ENCODE measurements around the gene MCCC2.

Gene MCCC2

DNA sequence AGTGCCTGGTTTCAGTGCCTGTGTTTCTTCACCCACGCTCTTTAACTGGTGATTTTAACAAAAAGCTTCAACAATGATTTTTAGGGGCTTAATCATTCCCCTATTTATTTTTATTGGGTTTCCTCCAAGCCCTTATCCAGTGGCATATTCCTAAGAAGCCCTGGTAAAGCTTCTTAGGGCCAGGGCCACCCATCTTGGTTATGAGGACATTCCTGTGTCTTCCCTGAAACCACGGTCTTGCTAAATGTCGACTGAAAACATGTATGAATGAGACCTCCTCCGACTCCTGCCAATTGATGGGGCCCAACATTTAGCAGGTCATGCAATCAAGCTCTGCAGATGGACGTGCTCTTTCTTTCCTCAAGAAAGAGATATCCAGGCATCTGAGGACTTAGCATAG lies 118.3 kb downstream of the MCCC2 start:
- no peak for DNase-seq (ENCODE audit: low spot score)
- no peak overlapping the region for H3K27ac ChIP-seq
- CTCF ChIA-PET, result interaction anchor here (0.6 kb wide), 3 partner anchors 42 to 1342 kb away, joined by 3 to 7 read pairs (median 3); no protein-coding TSS in a partner anchor
- TF ChIP-seq, protein P1, sequence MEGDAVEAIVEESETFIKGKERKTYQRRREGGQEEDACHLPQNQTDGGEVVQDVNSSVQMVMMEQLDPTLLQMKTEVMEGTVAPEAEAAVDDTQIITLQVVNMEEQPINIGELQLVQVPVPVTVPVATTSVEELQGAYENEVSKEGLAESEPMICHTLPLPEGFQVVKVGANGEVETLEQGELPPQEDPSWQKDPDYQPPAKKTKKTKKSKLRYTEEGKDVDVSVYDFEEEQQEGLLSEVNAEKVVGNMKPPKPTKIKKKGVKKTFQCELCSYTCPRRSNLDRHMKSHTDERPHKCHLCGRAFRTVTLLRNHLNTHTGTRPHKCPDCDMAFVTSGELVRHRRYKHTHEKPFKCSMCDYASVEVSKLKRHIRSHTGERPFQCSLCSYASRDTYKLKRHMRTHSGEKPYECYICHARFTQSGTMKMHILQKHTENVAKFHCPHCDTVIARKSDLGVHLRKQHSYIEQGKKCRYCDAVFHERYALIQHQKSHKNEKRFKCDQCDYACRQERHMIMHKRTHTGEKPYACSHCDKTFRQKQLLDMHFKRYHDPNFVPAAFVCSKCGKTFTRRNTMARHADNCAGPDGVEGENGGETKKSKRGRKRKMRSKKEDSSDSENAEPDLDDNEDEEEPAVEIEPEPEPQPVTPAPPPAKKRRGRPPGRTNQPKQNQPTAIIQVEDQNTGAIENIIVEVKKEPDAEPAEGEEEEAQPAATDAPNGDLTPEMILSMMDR (conservative IDR thresholded peaks at IDR 0.05; ENCODE audit: low read depth), result no peak
- POLR2A ChIA-PET (ENCODE audit: low non-redundant PET), result no interaction called here

DNA sequence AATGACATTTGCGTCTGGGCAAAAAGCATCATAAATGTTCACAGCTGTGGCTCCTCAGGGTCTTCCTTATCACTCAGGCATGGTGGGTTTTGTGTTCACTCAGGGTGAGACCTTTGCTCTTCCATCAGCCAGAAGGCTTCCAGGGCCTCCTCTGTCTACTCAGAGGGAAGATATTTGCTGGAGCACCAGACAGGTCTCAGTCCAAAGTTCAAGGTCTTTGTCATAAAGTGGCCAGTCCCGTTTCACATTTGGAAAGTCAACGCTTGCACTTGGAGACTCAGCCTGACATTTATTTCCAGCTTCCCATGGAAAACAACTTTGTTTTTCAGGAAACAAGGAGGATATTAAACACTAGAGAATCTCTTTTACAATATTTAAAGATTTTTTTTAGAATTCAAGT lies 119.8 kb downstream of the MCCC2 start:
- POLR2A ChIA-PET (ENCODE audit: low non-redundant PET), result no interaction called here
- CTCF ChIA-PET, result interaction anchor here (0.5 to 1.2 kb wide), 2 partner anchors 9 to 119 kb away, joined by 4 read pairs; no protein-coding TSS in a partner anchor
- DNase-seq (ENCODE audit: low spot score), result no peak
- TF ChIP-seq, protein P1 (conservative IDR thresholded peaks at IDR 0.05; ENCODE audit: low read depth), result no peak
- no peak overlapping the region for H3K27ac ChIP-seq
